Measurements from ENCODE around the gene ANKFN1. TPM values are rescaled to one million over a fixed set of nuclear protein-coding genes. Genes with fewer than 3 reads are reported as not detected.

ANKFN1 gene
- total RNA-seq, 2 experiments from 2014 or later, result not detected

GRCh38 chr17:56319531-56319930 is 166.3 kb downstream of the ANKFN1 start:
- Mint-ChIP-seq H3K27me3 (peaks cover 10% of the 10 kb centered on the region), H3K36me3 (no peaks in the 10 kb centered on the region), H3K9me3 (ENCODE audit: low read depth) (no peaks in the 10 kb centered on the region), H3K4me1 (peaks cover 1% of the 10 kb centered on the region), H3K27ac (no peak overlapping the region), H3K4me3 (no peak overlapping the region)
- no peak for DNase-seq
- CTCF ChIA-PET, result no interaction called here
- no peak for ATAC-seq

GRCh38 chr17:56320443-56320842 is 167.2 kb downstream of the ANKFN1 start:
- CTCF ChIA-PET, result no interaction called here
- H3K36me3 Mint-ChIP-seq, result no peaks in the 10 kb centered on the region
- ATAC-seq (no peak), DNase-seq (no peak)
- no peaks in the 10 kb centered on the region for H3K9me3 Mint-ChIP-seq (ENCODE audit: low read depth)
- H3K27ac Mint-ChIP-seq, result no peak overlapping the region
- H3K4me3 Mint-ChIP-seq, result no peak overlapping the region
- H3K4me1 Mint-ChIP-seq, result peaks cover 1% of the 10 kb centered on the region
- peaks cover 5% of the 10 kb centered on the region for H3K27me3 Mint-ChIP-seq

GRCh38 chr17:56322991-56323390 is 169.7 kb downstream of the ANKFN1 start:
- CTCF ChIA-PET, result no interaction called here
- Mint-ChIP-seq H3K9me3 (ENCODE audit: low read depth) (no peaks in the 10 kb centered on the region), H3K4me3 (no peak overlapping the region), H3K27me3 (no peaks in the 10 kb centered on the region), H3K36me3 (no peaks in the 10 kb centered on the region), H3K4me1 (no peaks in the 10 kb centered on the region), H3K27ac (no peak overlapping the region)
- DNase-seq (no peak), ATAC-seq (no peak)

DNA sequence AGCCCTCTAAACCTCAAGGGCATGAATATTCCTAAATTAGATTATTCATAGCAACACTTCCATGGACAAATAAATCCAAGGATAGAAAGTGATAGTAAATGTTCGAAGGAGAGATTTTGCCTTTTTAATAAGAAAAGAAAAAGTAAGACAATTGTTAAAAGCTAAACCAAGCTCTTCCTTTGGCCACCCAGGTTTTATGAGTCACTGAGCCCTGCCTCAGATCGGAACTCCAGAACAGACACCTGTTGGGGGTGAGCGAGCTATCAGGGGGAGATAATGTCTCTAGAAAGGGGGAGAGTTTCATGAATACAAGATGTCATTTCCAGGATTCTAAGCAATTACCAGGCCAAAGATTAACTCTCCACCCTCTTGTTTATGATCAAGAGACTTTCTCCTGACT is 171.4 kb downstream of the ANKFN1 start:
- Mint-ChIP-seq H3K9me3 (ENCODE audit: low read depth) (no peaks in the 10 kb centered on the region), H3K4me3 (no peak overlapping the region), H3K27ac (no peak overlapping the region), H3K4me1 (no peaks in the 10 kb centered on the region), H3K36me3 (no peaks in the 10 kb centered on the region), H3K27me3 (peaks cover 6% of the 10 kb centered on the region)
- CTCF ChIA-PET, result no interaction called here
- no peak for DNase-seq
- ATAC-seq, result no peak

DNA sequence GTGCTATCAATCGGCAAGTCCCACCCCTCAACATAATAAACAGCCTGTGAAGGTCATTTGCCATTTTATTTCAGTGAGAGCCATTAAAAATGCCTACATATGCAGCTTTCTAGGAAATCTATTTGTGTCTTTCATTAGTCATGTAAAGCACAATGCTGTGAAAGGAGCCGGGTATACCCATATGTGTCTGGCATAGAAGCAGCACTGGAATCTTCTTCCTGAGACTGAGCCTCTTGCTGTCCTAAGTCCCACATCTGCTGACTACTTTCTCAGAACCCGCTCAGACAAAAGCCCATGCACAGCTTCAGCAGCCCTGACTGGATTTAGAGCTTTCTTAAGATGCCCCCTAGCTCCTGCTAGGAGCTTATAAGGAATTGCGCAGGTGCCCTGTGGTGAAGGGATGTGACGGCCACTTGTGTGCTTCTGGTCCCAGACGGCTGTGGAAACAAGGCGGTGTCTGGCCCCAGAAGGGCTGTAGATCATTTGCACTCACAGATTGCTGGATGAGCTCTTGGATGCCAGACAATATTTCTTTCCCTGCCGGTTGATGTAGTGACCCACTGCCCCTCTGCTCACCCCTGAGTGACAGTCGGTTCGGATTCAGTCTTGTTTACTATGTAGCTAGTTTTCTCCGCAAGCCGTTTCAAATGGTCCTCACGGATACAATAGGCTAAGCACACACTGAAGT is 172.2 kb downstream of the ANKFN1 start:
- H3K9me3 Mint-ChIP-seq (ENCODE audit: low read depth), result no peaks in the 10 kb centered on the region

GRCh38 chr17:56326001-56326359 is 172.7 kb downstream of the ANKFN1 start:
- no peak overlapping the region for H3K4me3 Mint-ChIP-seq
- no peak for ATAC-seq
- no peaks in the 10 kb centered on the region for H3K9me3 Mint-ChIP-seq (ENCODE audit: low read depth)
- no peaks in the 10 kb centered on the region for H3K36me3 Mint-ChIP-seq
- H3K27ac Mint-ChIP-seq, result no peak overlapping the region
- CTCF ChIA-PET, result no interaction called here
- peaks cover 6% of the 10 kb centered on the region for H3K27me3 Mint-ChIP-seq
- no peaks in the 10 kb centered on the region for H3K4me1 Mint-ChIP-seq
- no peak for DNase-seq

More for the DNA sequence above, 172.2 kb downstream of the ANKFN1 start:
- Mint-ChIP-seq H3K36me3 (no peaks in the 10 kb centered on the region), H3K27me3 (peaks cover 6% of the 10 kb centered on the region), H3K4me1 (no peaks in the 10 kb centered on the region), H3K27ac (no peak overlapping the region), H3K4me3 (no peak overlapping the region)
- DNase-seq (no peak), ATAC-seq (no peak)
- CTCF ChIA-PET, result no interaction called here

- ATAC-seq, result no peak
- H3K36me3 Mint-ChIP-seq, result no peaks in the 10 kb centered on the region
- DNase-seq, result no peak
- H3K27me3 Mint-ChIP-seq, result peaks cover 3% of the 10 kb centered on the region
- CTCF ChIA-PET, result no interaction called here
- no peaks in the 10 kb centered on the region for H3K4me1 Mint-ChIP-seq
- no peak overlapping the region for H3K4me3 Mint-ChIP-seq
- no peaks in the 10 kb centered on the region for H3K9me3 Mint-ChIP-seq (ENCODE audit: low read depth)
- no peak overlapping the region for H3K27ac Mint-ChIP-seq
Measured at GRCh38 chr17:56347639-56348038, 194.4 kb downstream of the ANKFN1 start.

GRCh38 chr17:56350592-56350991 is 197.3 kb downstream of the ANKFN1 start:
- Mint-ChIP-seq H3K27me3 (no peaks in the 10 kb centered on the region), H3K4me1 (no peaks in the 10 kb centered on the region), H3K27ac (no peak overlapping the region), H3K36me3 (no peaks in the 10 kb centered on the region), H3K9me3 (ENCODE audit: low read depth) (no peaks in the 10 kb centered on the region), H3K4me3 (no peak overlapping the region)
- DNase-seq, result no peak
- CTCF ChIA-PET, result no interaction called here
- no peak for ATAC-seq

GRCh38 chr17:56351675-56352074 is 198.4 kb downstream of the ANKFN1 start:
- no peaks in the 10 kb centered on the region for H3K36me3 Mint-ChIP-seq
- DNase-seq (no peak), ATAC-seq (no peak)
- CTCF ChIA-PET, result no interaction called here
- no peak overlapping the region for H3K27ac Mint-ChIP-seq
- no peaks in the 10 kb centered on the region for H3K27me3 Mint-ChIP-seq
- H3K4me1 Mint-ChIP-seq, result no peaks in the 10 kb centered on the region
- no peak overlapping the region for H3K4me3 Mint-ChIP-seq
- H3K9me3 Mint-ChIP-seq (ENCODE audit: low read depth), result no peaks in the 10 kb centered on the region

DNA sequence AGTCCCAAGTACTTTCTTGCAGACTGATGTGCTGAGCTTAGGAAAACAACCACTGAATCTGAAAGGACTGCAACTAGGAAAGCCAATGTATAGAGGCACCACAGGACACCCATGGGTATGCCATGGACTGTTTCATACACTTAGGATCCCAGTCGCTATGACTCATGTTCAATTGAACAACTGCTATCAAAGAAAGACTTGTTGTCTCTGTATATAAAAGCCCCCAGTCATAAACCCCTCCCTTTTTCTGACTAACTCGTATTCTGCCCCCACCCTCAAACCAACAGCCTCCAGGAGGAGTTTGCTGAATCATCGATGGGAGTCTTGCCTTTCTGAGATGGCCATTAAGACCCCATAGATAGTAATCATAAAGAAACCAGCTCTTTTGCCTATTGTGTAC is 205.4 kb downstream of the ANKFN1 start:
- Mint-ChIP-seq H3K27me3 (peaks cover 5% of the 10 kb centered on the region), H3K36me3 (no peaks in the 10 kb centered on the region), H3K9me3 (ENCODE audit: low read depth) (no peaks in the 10 kb centered on the region), H3K4me3 (no peak overlapping the region), H3K4me1 (no peaks in the 10 kb centered on the region), H3K27ac (no peak overlapping the region)
- CTCF ChIA-PET, result no interaction called here
- no peak for DNase-seq
- no peak for ATAC-seq

- H3K27ac Mint-ChIP-seq, result no peak overlapping the region
- no peak for ATAC-seq
Measured at GRCh38 chr17:56359518-56359917, 206.2 kb downstream of the ANKFN1 start.

GRCh38 chr17:56367366-56367765 is 214.1 kb downstream of the ANKFN1 start:
- Mint-ChIP-seq H3K27ac (no peak overlapping the region), H3K36me3 (no peaks in the 10 kb centered on the region), H3K4me3 (no peak overlapping the region), H3K27me3 (peaks cover 3% of the 10 kb centered on the region), H3K9me3 (ENCODE audit: low read depth) (no peaks in the 10 kb centered on the region), H3K4me1 (no peaks in the 10 kb centered on the region)
- no peak for DNase-seq
- CTCF ChIA-PET, result no interaction called here
- no peak for ATAC-seq

More at GRCh38 chr17:56359518-56359917, 206.2 kb downstream of the ANKFN1 start:
- CTCF ChIA-PET, result no interaction called here
- Mint-ChIP-seq H3K4me3 (no peak overlapping the region), H3K27me3 (peaks cover 7% of the 10 kb centered on the region), H3K9me3 (ENCODE audit: low read depth) (no peaks in the 10 kb centered on the region), H3K36me3 (no peaks in the 10 kb centered on the region), H3K4me1 (no peaks in the 10 kb centered on the region)
- no peak for DNase-seq

- Mint-ChIP-seq H3K27me3 (no peaks in the 10 kb centered on the region), H3K27ac (no peak overlapping the region), H3K4me1 (no peaks in the 10 kb centered on the region), H3K9me3 (ENCODE audit: low read depth) (no peaks in the 10 kb centered on the region), H3K36me3 (no peaks in the 10 kb centered on the region), H3K4me3 (no peak overlapping the region)
- ATAC-seq (no peak), DNase-seq (no peak)
- CTCF ChIA-PET, result no interaction called here
Measured at GRCh38 chr17:56373981-56374833, 220.9 kb downstream of the ANKFN1 start.

DNA sequence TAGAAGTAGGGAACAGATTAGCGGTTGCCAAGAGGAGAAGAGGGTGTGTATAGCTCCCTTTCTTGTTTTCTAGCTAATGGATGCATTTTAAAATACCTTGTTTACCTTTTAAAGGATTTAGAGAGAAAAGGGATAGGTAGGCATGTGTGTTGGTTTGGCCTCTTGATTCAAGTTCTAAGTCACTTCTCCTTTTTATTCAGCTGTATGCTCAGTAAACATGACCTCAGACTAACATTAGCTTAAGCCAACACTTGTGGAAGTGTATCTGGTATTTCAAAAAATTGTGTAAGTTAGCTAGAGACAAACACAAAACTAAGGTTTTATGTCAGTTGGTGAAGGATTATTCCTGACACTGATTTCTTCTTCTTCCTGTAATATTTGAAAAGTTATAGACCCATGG is 236.1 kb downstream of the ANKFN1 start:
- Mint-ChIP-seq H3K27ac (no peak overlapping the region), H3K4me1 (no peaks in the 10 kb centered on the region), H3K36me3 (no peaks in the 10 kb centered on the region), H3K9me3 (ENCODE audit: low read depth) (no peaks in the 10 kb centered on the region), H3K27me3 (no peaks in the 10 kb centered on the region), H3K4me3 (no peak overlapping the region)
- no peak for ATAC-seq
- DNase-seq, result no peak
- CTCF ChIA-PET, result no interaction called here
